OCI-LY3 (cell line): Measurements from ENCODE around the gene NPTN.

Experiments used
- H2AFZ ChIP-seq: fragments of 200-600, 300-600 bp; shearing (Covaris generic); 2 replicates; pipeline ENCODE4 v1.6.0; 2014; ENCODE audit warnings: antibody characterized with exemption, low read depth, low read length
- H3K27ac ChIP-seq: fragments of 200-600, 300-600 bp; sonication (generic); 2 replicates; pipeline ENCODE4 v1.5.1; 2014; ENCODE audit warnings: mild to moderate bottlenecking, low read length, moderate library complexity, mixed read lengths
- H3K27me3 ChIP-seq: fragments of 200-600, 300-600 bp; sonication (generic); 2 replicates; pipeline ENCODE4 v1.6.1; 2014; ENCODE audit warnings: low read depth, low read length, mixed read lengths
- H3K36me3 ChIP-seq: fragments of 200-600, 300-600 bp; sonication (generic); replicated peaks from 2 replicates; pipeline ENCODE3; 2014; ENCODE audit warnings: low read depth, low read length, mixed read lengths
- H3K4me1 ChIP-seq: fragments of 300-600, 200-600 bp; sonication (generic); 2 replicates; pipeline ENCODE4 v1.6.1; 2014; ENCODE audit warnings: low read length, mixed read lengths
- H3K4me2 ChIP-seq: fragments of 200-600, 300-600 bp; sonication (generic); 2 replicates; pipeline ENCODE4 v1.6.1; 2014; ENCODE audit warnings: low read length, mixed read lengths
- H3K4me3 ChIP-seq: fragments of 300-600, 200-600 bp; sonication (generic); 2 replicates; pipeline ENCODE4 v1.5.1; 2014; ENCODE audit warnings: antibody characterized with exemption, mild to moderate bottlenecking, low read length, moderate library complexity
- H3K79me2 ChIP-seq: fragments of 300-600, 200-600 bp; shearing (Covaris generic); 2 replicates; pipeline ENCODE4 v1.6.1; 2014; ENCODE audit warnings: mild to moderate bottlenecking, low read length, mixed read lengths
- H3K9ac ChIP-seq: fragments of 300-600, 200-600 bp; shearing (Covaris generic); 2 replicates; pipeline ENCODE4 v1.6.0; 2014; ENCODE audit warnings: mild to moderate bottlenecking, low read length, moderate library complexity
- H3K9me3 ChIP-seq: fragments of 200-600, 300-600 bp; shearing (Covaris generic); 2 replicates; pipeline ENCODE4 v1.6.1; 2014; ENCODE audit warnings: low read length, mixed read lengths; ENCODE audit not compliant: insufficient read depth
- H4K20me1 ChIP-seq: fragments of 200-600, 300-600 bp; sonication (generic); 2 replicates; pipeline ENCODE4 v1.6.1; 2016; ENCODE audit warnings: low read length, mixed read lengths; ENCODE audit not compliant: insufficient read depth
- CTCF ChIP-seq: fragments of 200-600, 300-600 bp; sonication (generic); IDR thresholded peaks from 2 replicates; pipeline ENCODE4 v1.5.1; 2014; ENCODE audit warnings: antibody characterized with exemption, low read length, low read depth
- EZH2phosphoT487 ChIP-seq: fragments of 200-600 bp; shearing (Covaris generic); IDR thresholded peaks from 2 replicates; pipeline ENCODE4 v1.6.1; 2018; ENCODE audit warnings: antibody characterized with exemption, mixed run types, low read depth

The NPTN gene

DNA sequence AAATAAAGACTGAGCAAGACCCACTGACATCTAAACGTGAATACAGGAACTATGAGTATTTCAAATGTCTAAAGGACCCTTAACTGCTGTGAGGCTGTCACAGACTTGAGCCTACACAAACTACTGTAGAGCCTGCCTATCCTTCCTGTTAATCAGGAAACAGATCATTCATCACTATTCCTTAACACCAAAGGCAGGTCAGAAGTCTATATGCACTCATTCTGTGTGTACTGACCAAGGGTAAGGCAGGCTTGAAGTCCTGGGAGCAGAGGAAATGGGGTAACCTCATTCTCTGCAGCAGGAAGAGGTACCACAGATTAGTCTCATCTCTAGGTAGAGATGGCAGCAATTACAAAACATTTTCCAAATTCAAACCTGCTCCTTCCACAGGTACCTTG lies 30.7 kb downstream of the NPTN start:
- Histone ChIP-seq H3K27me3 (no peaks in the 10 kb centered on the region), H2AFZ (no peak overlapping the region), H3K36me3 (no peaks in the 10 kb centered on the region), H4K20me1 (peaks cover 80% of the 10 kb centered on the region), H3K9me3 (no peaks in the 10 kb centered on the region), H3K4me2 (no peak overlapping the region), H3K4me1 (peaks cover 6% of the 10 kb centered on the region), H3K9ac (no peak overlapping the region), H3K4me3 (no peak overlapping the region), H3K79me2 (peaks cover 96% of the 10 kb centered on the region), H3K27ac (no peak overlapping the region)
- TF ChIP-seq EZH2phosphoT487 (no peak), CTCF (no peak)

DNA sequence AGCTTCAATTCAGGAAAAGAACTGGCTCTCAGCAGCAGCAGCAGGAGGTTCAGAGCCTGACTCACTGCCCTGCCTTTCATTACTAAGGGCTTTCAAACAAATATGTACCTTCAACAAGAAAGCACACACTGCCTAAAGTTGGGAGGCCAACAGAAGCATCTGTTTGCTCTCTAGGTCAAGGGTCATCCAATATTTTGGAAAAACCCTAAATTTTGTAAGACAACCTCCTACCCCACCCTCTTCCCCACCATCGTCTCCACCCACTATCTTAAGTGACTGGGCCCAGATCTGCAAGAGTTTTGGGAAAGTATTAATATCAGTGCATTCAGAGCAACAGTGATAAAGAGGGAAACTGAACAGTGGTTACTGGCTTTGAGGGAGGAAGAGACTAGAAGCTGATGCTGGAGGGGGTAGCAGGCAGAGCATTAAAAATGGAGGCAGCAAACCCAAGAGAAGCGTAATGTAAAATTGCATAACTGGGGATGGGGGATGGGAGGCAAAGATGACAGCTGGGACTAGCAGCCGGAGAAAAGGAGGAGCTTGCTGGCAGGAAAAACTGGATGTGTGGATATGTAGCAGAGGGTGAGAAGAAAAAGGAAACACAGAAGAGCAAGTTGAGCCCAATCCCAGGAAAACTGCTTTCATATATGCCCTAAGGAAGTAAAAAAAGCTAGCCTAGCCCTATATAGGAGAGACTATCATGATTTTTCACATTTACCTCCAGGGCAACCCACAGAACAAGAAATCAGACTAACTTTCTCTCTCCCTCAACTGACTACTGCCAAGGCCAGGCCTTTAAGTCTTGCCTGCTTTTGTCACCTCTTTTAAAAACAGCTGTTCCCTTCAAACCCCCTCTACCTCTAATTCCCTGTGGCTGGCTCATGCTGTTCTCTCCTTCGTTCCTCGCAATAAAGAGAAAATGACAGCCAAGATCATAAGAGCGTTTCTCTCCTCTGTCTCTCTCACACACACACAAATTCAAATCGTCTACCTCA lies 31.4 kb downstream of the NPTN start:
- Histone ChIP-seq H3K36me3 (no peaks in the 10 kb centered on the region), H2AFZ (no peak overlapping the region), H3K27me3 (no peaks in the 10 kb centered on the region), H3K79me2 (peaks cover 96% of the 10 kb centered on the region), H3K4me3 (no peak overlapping the region), H3K4me2 (no peak overlapping the region), H3K9me3 (no peaks in the 10 kb centered on the region), H3K27ac (no peak overlapping the region), H4K20me1 (peaks cover 80% of the 10 kb centered on the region), H3K4me1 (no peaks in the 10 kb centered on the region), H3K9ac (no peak overlapping the region)
- no peak for TF ChIP-seq EZH2phosphoT487
- TF ChIP-seq CTCF, result no peak

DNA sequence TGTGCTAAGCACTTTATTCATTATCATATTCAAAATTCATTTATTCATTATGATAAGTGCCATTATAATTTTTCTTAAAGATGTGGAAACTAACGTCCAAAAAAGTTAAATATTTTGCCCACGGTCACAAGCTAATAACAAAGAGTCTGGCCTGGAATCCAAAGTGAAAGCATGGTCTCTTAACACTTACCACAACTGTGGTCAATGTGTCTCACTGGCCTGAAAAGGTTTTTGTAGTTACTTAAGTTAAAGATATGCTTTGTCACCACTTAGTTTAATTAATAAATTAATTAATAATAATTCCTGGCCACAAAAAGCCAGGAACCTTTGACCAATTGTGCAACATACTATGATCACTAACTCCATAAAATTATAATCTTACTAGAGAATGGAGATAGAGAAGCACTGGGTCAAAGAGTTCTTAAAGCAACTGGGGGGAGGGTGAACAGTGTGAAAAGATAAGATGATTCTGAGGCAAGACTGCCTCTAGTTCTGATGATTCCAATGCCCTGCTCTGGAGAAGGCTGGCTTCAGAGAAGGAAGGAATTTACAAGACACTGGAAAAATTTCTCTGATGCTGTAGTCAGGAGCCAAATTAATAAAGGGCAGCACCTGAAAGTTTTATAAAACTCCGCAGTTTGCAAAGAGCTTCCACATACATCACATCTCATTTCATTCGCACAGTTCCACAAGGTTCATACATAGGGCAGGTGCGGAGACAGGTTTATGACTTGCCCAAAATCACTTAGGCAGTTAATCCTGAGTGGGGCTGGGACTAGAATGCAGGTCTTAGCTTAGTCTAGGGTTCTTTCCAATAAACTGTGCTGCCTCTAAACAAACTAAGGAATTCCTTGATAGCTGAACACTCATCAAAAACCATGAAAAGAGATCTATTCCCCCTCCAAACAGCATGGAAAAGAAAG lies 32.5 kb downstream of the NPTN start:
- no peaks in the 10 kb centered on the region for H3K27me3 ChIP-seq
- no peak overlapping the region for H3K4me2 ChIP-seq
- TF ChIP-seq CTCF, result no peak
- TF ChIP-seq EZH2phosphoT487, result no peak
- H3K79me2 ChIP-seq, result peaks cover 92% of the 10 kb centered on the region
- no peaks in the 10 kb centered on the region for H3K4me1 ChIP-seq
- H3K9me3 ChIP-seq, result no peaks in the 10 kb centered on the region
- no peak overlapping the region for H3K9ac ChIP-seq
- H2AFZ ChIP-seq, result no peak overlapping the region
- no peak overlapping the region for H3K4me3 ChIP-seq
- no peaks in the 10 kb centered on the region for H3K36me3 ChIP-seq
- no peak overlapping the region for H3K27ac ChIP-seq
- peaks cover 85% of the 10 kb centered on the region for H4K20me1 ChIP-seq

GRCh38 chr15:73599934-73600333 lies 33.3 kb downstream of the NPTN start:
- peaks cover 92% of the 10 kb centered on the region for H4K20me1 ChIP-seq
- no peak overlapping the region for H2AFZ ChIP-seq
- H3K9me3 ChIP-seq, result no peaks in the 10 kb centered on the region
- peaks cover 92% of the 10 kb centered on the region for H3K79me2 ChIP-seq
- no peaks in the 10 kb centered on the region for H3K4me1 ChIP-seq
- no peaks in the 10 kb centered on the region for H3K27me3 ChIP-seq
- H3K36me3 ChIP-seq, result no peaks in the 10 kb centered on the region
- no peak overlapping the region for H3K4me3 ChIP-seq
- H3K27ac ChIP-seq, result no peak overlapping the region
- H3K9ac ChIP-seq, result no peak overlapping the region
- no peak overlapping the region for H3K4me2 ChIP-seq
- TF ChIP-seq EZH2phosphoT487 (no peak), CTCF (no peak)
